ENCODE data around the gene HECTD1. TPM values are rescaled to one million over a fixed set of nuclear protein-coding genes. Genes with fewer than 3 reads are reported as not detected.

The HECTD1 gene
- total RNA-seq, 1 experiment from 2014 or later = 160 TPM

Other genes starting within 250 kb of the HECTD1 start
- 5.0 TPM for gene AP4S1, start 182.1 kb downstream of the HECTD1 start, total RNA-seq (2021; ENCODE audit: unreplicated experiment)
- 43.4 TPM for gene STRN3, start 181.4 kb downstream of the HECTD1 start, total RNA-seq (2021; ENCODE audit: unreplicated experiment)
- gene HEATR5A, start 212.8 kb upstream of the HECTD1 start, total RNA-seq (2021; ENCODE audit: unreplicated experiment) = 20.9 TPM
- 24.6 TPM for gene DTD2, start 249.7 kb upstream of the HECTD1 start, total RNA-seq (2021; ENCODE audit: unreplicated experiment)

Measured in HCT116 (cell line).